Body of pancreas (tissue), 4 donors: ENCODE results near the gene JMJD4. TPM values are rescaled to one million over a fixed set of nuclear protein-coding genes. Genes with fewer than 3 reads are reported as not detected.

Experiments used
- ATAC-seq: fragments of 150-250 bp; one replicate; pipeline ENCODE4 v1.9.1; 2016
- DNase-seq, 4 donors: peaks; one replicate each; pipeline ENCODE4 v3.0.0-alpha.2; 2019
- H3K27ac ChIP-seq, 4 donors: fragments of 200-600 bp; sonication (generic); 1 replicate in 3 of 4; 2 replicates in 1 of 4; pipeline versions ENCODE4 v1.5.1 to v1.6.1; 2016 to 2019; ENCODE audit warnings: mild to moderate bottlenecking in 1 of 4, mixed read lengths in 1 of 4, moderate library complexity in 1 of 4
- H3K27me3 ChIP-seq, 2 donors: fragments of 200-600 bp; sonication (generic); one replicate each; pipeline ENCODE4 v1.6.0; 2016; ENCODE audit warnings: mild to moderate bottlenecking in 1 of 2
- H3K36me3 ChIP-seq, 2 donors: fragments of 200-600 bp; sonication (generic); replicated peaks in 1 of 2; 2 replicates each; pipeline ENCODE4 v1.5.1; 2016; ENCODE audit warnings: low read depth in 2 of 2; ENCODE audit not compliant: insufficient read depth in 1 of 2
- H3K4me1 ChIP-seq: fragments of 200-600 bp; sonication (generic); one replicate; pipeline ENCODE4 v1.6.0; 2016
- H3K4me3 ChIP-seq, 2 donors: fragments of 200-600 bp; sonication (generic); 1 replicate in 1 of 2; 2 replicates in 1 of 2; pipeline ENCODE4 v1.5.1; 2016 to 2019
- H3K9me3 ChIP-seq, 3 donors: fragments of 200-600 bp; sonication (generic); 1 replicate in 2 of 3; 2 replicates in 1 of 3; pipeline ENCODE4 v1.5.1; 2016
- POLR2A ChIP-seq, 3 donors: fragments of 450-650 bp; IDR thresholded peaks; one replicate each; pipeline ENCODE4 v1.6.1; 2016; ENCODE audit warnings: antibody characterized with exemption in 3 of 3, mild to moderate bottlenecking in 2 of 3
- WGBS, 2 donors: methylation state at CpG; one replicate each; pipeline ENCODE4 v1.1.5; 2017; 5-methylcytosine and 5-hydroxymethylcytosine counted together
- intact Hi-C: fragments of 100-400 bp; cut with DNase I; formaldehyde crosslinking; loops from one replicate; pipeline ENCODE4 v1.15.1; 2023
- total RNA-seq, 2 donors: library from RNA; depleted of rRNA; stranded (reverse); fragments of >200 nt; gene quantifications; one replicate each; pipeline ENCODE4 v1.1.0, GENCODE V29; 2016
- TF ChIP-seq, protein P1 (sequence below), 7 experiments: fragments of 450-650 bp in 4 of 7; fragments of 200-600 bp in 3 of 7; sonication (generic) in 3 of 7; IDR thresholded peaks; one replicate each; pipeline ENCODE4 v1.5.1; 2016 to 2019; ENCODE audit warnings: antibody characterized with exemption in 7 of 7

The JMJD4 gene
- total RNA-seq, 2 donors from 2014 or later: 13.2 to 15.3 TPM

DNA sequence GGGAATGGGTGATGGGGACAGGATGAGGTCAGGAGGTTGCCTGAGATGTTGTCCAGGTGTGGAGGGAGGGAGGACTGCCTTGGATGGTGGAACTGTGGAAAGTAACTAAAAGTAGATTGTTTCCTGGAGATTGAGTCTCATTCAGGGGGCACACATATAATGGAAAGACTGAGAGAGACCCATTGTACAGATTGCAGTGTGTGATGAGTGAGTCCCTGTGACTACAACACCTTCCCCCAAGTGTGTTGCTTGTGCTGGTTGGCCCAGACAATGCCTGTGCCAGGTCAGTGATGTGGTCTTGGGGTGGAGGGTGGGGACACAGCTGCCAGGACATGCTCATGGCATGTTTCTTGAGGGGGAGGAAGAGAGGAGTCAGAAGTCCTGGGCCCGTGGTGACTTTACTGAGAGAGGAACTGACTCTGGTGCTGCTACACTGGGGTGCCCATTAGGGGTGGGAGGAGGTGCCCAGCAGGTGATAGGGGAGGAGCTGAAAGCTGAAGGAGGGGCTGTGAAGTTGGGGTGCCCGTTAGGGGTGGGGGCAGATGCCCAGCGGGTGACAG is 5.4 kb upstream of the JMJD4 start:
- no peak for ATAC-seq
- DNase-seq: no peak
- Histone ChIP-seq H3K4me3 (no peak overlapping the region), H3K27ac (no peak overlapping the region), H3K36me3 (no peaks in the 10 kb centered on the region), H3K4me1 (peaks cover 13% of the 10 kb centered on the region), H3K9me3 (no peaks in the 10 kb centered on the region), H3K27me3 (no peaks in the 10 kb centered on the region)
- 60 to 80% methylated on average over 3 of the region's 3 CpGs for WGBS, 2 donors
- intact Hi-C loops: no loop called here
- TF ChIP-seq, protein P1, sequence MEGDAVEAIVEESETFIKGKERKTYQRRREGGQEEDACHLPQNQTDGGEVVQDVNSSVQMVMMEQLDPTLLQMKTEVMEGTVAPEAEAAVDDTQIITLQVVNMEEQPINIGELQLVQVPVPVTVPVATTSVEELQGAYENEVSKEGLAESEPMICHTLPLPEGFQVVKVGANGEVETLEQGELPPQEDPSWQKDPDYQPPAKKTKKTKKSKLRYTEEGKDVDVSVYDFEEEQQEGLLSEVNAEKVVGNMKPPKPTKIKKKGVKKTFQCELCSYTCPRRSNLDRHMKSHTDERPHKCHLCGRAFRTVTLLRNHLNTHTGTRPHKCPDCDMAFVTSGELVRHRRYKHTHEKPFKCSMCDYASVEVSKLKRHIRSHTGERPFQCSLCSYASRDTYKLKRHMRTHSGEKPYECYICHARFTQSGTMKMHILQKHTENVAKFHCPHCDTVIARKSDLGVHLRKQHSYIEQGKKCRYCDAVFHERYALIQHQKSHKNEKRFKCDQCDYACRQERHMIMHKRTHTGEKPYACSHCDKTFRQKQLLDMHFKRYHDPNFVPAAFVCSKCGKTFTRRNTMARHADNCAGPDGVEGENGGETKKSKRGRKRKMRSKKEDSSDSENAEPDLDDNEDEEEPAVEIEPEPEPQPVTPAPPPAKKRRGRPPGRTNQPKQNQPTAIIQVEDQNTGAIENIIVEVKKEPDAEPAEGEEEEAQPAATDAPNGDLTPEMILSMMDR (IDR thresholded peaks at IDR 0.05): no peak
- TF ChIP-seq POLR2A (IDR thresholded peaks at IDR 0.05): no peak

DNA sequence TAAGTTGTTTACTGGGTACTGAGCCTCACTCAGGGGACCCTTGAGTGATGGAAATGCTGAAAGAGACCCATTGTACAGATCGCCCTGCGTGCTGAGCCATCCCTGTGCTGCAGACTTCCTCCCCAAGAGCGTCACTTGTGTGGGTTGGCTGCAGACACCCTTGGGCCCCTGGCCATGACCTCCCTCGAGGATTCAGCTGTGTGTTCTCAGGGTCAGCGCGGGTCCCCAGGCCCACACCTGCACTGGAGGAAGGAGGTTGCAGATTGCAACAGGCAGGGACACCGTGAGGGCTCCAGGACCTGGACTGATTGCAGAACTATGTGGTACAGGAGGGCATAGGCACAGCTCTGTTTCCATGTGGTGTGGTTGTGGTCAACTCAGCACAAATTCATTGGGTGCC is 4.5 kb upstream of the JMJD4 start:
- Histone ChIP-seq H3K4me1 (peaks cover 14% of the 10 kb centered on the region), H3K27ac (no peak overlapping the region), H3K27me3 (no peaks in the 10 kb centered on the region), H3K9me3 (no peaks in the 10 kb centered on the region), H3K4me3 (no peak overlapping the region), H3K36me3 (no peaks in the 10 kb centered on the region)
- whole genome bisulfite sequencing, 2 donors: 82 to 100% methylated on average over 2 to 7 of the region's 7 CpGs
- intact Hi-C loops: no loop called here
- ATAC-seq (no peak), DNase-seq (no peak)
- TF ChIP-seq POLR2A (IDR thresholded peaks at IDR 0.05): no peak
- TF ChIP-seq, protein P1 (IDR thresholded peaks at IDR 0.05): no peak

DNA sequence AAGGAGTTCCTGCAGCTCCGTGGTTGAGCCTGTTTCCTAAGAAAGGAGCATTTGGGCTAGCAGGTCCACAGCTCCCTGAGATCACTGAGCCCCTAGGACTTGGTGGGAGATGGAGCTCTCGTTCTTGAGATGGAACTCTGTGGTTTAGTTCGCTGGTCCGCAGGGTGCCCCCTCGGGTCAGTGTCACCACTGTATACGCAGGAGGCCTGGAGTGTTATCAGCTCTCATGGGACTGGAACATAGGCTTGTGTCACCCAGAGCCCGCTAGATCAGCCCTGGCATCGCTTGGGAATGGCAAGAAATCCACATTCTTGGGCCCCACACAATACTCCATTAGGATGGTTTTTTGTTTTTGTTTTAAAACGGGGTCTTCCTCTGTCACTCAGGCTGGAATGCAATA is 3.7 kb upstream of the JMJD4 start:
- Histone ChIP-seq H3K4me3 (no peak overlapping the region), H3K27me3 (no peaks in the 10 kb centered on the region), H3K27ac (no peak overlapping the region), H3K9me3 (no peaks in the 10 kb centered on the region), H3K36me3 (no peaks in the 10 kb centered on the region), H3K4me1 (peaks cover 22% of the 10 kb centered on the region)
- no peak for DNase-seq
- TF ChIP-seq, protein P1 (IDR thresholded peaks at IDR 0.05): no peak
- no peak for TF ChIP-seq POLR2A (IDR thresholded peaks at IDR 0.05)
- 78 to 88% methylated on average over 9 of the region's 9 CpGs for WGBS, 2 donors
- no peak for ATAC-seq
- intact Hi-C loops: no loop called here

DNA sequence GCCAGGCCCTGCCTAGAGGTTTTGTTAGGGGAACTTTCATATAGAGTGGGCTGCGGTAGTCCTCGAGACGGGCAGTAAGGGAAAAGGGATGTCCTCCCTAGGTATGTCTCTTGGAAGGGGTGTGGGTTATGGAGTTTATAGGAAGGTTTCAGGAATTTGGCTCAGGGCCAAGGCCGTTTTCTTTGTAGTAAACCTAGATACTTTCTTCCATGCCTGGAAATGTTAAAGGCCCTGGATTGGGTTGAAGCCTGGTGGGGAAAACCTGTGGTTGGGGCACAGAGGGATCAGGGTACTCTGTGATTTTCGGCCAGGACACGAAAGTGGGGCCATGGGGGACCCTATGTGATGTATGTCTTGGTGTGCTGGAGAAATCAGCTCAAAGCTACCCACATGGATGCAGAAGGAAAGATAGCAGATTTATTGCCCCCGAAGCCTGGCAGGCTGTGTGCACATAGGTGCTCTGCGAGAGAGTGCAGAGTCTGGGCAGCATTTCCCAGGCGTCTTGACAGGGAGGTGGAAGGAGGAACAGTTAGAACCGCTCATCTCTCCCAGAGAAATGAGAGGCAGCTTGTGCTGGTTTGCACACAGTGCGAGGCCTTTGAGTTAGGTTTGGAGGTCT is 1.8 kb upstream of the JMJD4 start:
- WGBS, 2 donors: 80 to 81% methylated on average over 9 to 11 of the region's 11 CpGs
- Histone ChIP-seq H3K9me3 (no peaks in the 10 kb centered on the region), H3K36me3 (no peaks in the 10 kb centered on the region), H3K4me1 (peaks cover 31% of the 10 kb centered on the region), H3K4me3 (no peak overlapping the region), H3K27ac (no peak overlapping the region), H3K27me3 (no peaks in the 10 kb centered on the region)
- no peak for DNase-seq
- TF ChIP-seq, protein P1 (IDR thresholded peaks at IDR 0.05): no peak
- no peak for TF ChIP-seq POLR2A (IDR thresholded peaks at IDR 0.05)
- intact Hi-C loops: no loop called here
- no peak for ATAC-seq
